PFSK-1 (cell line): ENCODE measurements around the gene ISG20L2.

Experiments used
- FOXP2 ChIP-seq: optimal IDR thresholded peaks from 2 replicates; pipeline ENCODE3; 2011; ENCODE audit warnings: borderline replicate concordance, control low read depth, inconsistent platforms; ENCODE audit not compliant: insufficient read depth; ENCODE audit errors: extremely low read length, extremely low read depth
- POLR2AphosphoS5 ChIP-seq: IDR thresholded peaks from 2 replicates; pipeline ENCODE4 v1.6.1; 2012; ENCODE audit warnings: low read depth, mild to moderate bottlenecking, control low read depth, low read length, moderate library complexity
- REST ChIP-seq, 2 experiments: IDR thresholded peaks; 2 replicates each; pipeline versions ENCODE4 v1.6.1 to v1.8.0; 2011 to 2012; ENCODE audit warnings: low read depth in 2 of 2, low read length in 2 of 2, control low read depth in 1 of 2, inconsistent platforms in 1 of 2, mild to moderate bottlenecking in 1 of 2, moderate library complexity in 1 of 2; ENCODE audit not compliant: insufficient read depth in 1 of 2
- SIN3A ChIP-seq: IDR thresholded peaks from 2 replicates; pipeline ENCODE4 v1.6.1; 2012; ENCODE audit warnings: mild to moderate bottlenecking, low read length, moderate library complexity, borderline replicate concordance; ENCODE audit not compliant: insufficient read depth
- TAF1 ChIP-seq: IDR thresholded peaks from 2 replicates; pipeline ENCODE4 v1.6.1; 2012; ENCODE audit warnings: low read length, control low read depth, borderline replicate concordance; ENCODE audit not compliant: insufficient read depth

Gene ISG20L2

GRCh38 chr1:156704930-156705320 is 23.6 kb downstream of the ISG20L2 start:
- TF ChIP-seq SIN3A (no peak), TAF1 (no peak), POLR2AphosphoS5 (no peak)

- TF ChIP-seq FOXP2: no peak
- no peak for TF ChIP-seq POLR2AphosphoS5
- no peak for TF ChIP-seq TAF1
- no peak for TF ChIP-seq SIN3A
- TF ChIP-seq REST (IDR thresholded peaks at IDR 0.05; ENCODE audit: insufficient read depth in 1 of 2, low read depth in 2 of 2, low read length in 2 of 2): no peak
These were observed 24.3 kb downstream of the ISG20L2 start for GRCh38 chr1:156704166-156704711.

DNA sequence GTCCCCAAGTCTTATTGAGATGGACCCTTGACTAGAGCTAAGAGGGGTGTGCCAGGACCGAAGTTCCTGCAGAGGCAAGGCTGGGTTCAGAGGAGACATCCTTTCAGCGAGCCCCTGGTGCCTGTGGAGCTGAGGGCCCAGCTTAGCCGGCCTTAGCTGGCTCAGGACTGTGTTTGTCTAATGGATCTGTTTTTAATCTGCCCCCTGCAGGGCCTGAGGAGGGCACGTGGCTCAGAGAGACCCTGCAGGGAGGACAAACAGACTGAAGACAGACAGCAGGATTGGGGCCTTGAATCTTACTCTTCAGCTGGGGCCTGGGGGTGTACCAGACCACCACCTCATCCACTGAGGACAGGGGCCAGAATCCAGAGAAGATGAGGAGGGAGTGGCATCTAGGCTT is 24.8 kb downstream of the ISG20L2 start:
- TF ChIP-seq REST (IDR thresholded peaks at IDR 0.05; ENCODE audit: insufficient read depth in 1 of 2, low read depth in 2 of 2, low read length in 2 of 2) (no peak), SIN3A (no peak), POLR2AphosphoS5 (no peak), FOXP2 (no peak)

DNA sequence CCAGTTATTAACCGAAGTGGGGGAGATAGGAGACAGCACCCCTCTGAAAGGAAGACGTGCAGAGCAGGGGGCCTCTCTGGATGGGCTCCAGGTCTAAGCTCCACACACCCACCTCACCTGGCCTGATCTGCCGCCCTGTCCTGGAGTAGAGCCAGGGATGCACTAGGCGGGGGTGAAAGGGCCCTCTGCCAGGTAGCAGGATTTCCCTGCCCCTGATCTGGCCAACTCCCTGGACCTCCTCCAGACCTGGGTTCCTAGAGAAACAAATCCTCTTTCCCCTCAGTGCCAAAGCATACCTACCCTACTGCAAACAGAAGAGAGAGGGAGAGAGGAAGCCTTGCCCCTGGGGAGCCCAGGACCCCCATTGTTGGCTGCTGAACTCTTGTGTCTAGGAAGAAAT is 25.2 kb downstream of the ISG20L2 start:
- TF ChIP-seq TAF1 (no peak), FOXP2 (no peak), POLR2AphosphoS5 (no peak), REST (IDR thresholded peaks at IDR 0.05; ENCODE audit: insufficient read depth in 1 of 2, low read depth in 2 of 2, low read length in 2 of 2) (no peak), SIN3A (no peak)

- no peak for TF ChIP-seq TAF1
- no peak for TF ChIP-seq SIN3A
- TF ChIP-seq POLR2AphosphoS5: no peak
- TF ChIP-seq FOXP2: no peak
- TF ChIP-seq REST (IDR thresholded peaks at IDR 0.05; ENCODE audit: insufficient read depth in 1 of 2, low read depth in 2 of 2, low read length in 2 of 2): no peak
These were observed 27.6 kb downstream of the ISG20L2 start for GRCh38 chr1:156700736-156701531.
